Measurements from ENCODE around the gene PUS3.

Gene PUS3

GRCh38 chr11:125910226-125910849, 7.3 kb upstream of the PUS3 start:
- no peaks in the 10 kb centered on the region for H3K36me3 ChIP-seq
- intact Hi-C loops (cut with DNase I; ENCODE audit: low total_unique reads) = loop anchor here (5.0 kb wide), 1 partner anchor 292 kb away; no protein-coding TSS in a partner anchor
- H3K27ac ChIP-seq = no peak overlapping the region
- peaks cover 0 to 19% of the 10 kb centered on the region in 2 donors for H3K27me3 ChIP-seq
- no peaks in the 10 kb centered on the region for H3K4me1 ChIP-seq
- TF ChIP-seq CTCF (IDR thresholded peaks at IDR 0.05) = no peak
- H3K4me3 ChIP-seq = no peak overlapping the region
- H3K9me3 ChIP-seq = no peaks in the 10 kb centered on the region
- DNase-seq = no peak

- intact Hi-C loops (cut with DNase I; ENCODE audit: low total_unique reads) = no loop called here
- no peak for TF ChIP-seq CTCF (IDR thresholded peaks at IDR 0.05)
- Histone ChIP-seq H3K9me3 (no peaks in the 10 kb centered on the region), H3K27me3 (peaks cover 0 to 27% of the 10 kb centered on the region in 2 donors), H3K4me1 (peaks cover 0 to 24% (median 18%) of the 10 kb centered on the region in 4 donors), H3K36me3 (peaks cover 5 to 8% (median 6%) of the 10 kb centered on the region in 3 donors), H3K27ac (no peak overlapping the region), H3K4me3 (no peak overlapping the region)
- no peak for DNase-seq
Measured at GRCh38 chr11:125904678-125905077, 1.7 kb upstream of the PUS3 start.

GRCh38 chr11:125903711-125904659, 979 bp upstream of the PUS3 start, which contains the start of gene DDX25:
Gene DDX25 (plus strand): TSS chr11:125904508. CDS start chr11:125904518, 10 bp downstream.
- intact Hi-C loops (cut with DNase I; ENCODE audit: low total_unique reads) = no loop called here

GRCh38 chr11:125902277-125902926, 604 bp downstream of the PUS3 start:
- H3K9me3 ChIP-seq = no peaks in the 10 kb centered on the region
- DNase-seq = no peak
- peak overlapping the region; percentile 54 to 62 for H3K4me3 ChIP-seq
- intact Hi-C loops (cut with DNase I; ENCODE audit: low total_unique reads) = no loop called here
- H3K36me3 ChIP-seq = peaks cover 8 to 17% (median 13%) of the 10 kb centered on the region in 3 donors
- H3K4me1 ChIP-seq = peaks cover 0 to 24% (median 18%) of the 10 kb centered on the region in 4 donors
- peak overlapping the region; percentile 74 to 75 for H3K27ac ChIP-seq
- no peak for TF ChIP-seq CTCF (IDR thresholded peaks at IDR 0.05)
- peaks cover 0 to 27% of the 10 kb centered on the region in 2 donors for H3K27me3 ChIP-seq

More at GRCh38 chr11:125903711-125904659, 979 bp upstream of the PUS3 start, which contains the start of gene DDX25:
- H3K36me3 ChIP-seq = peaks cover 8 to 15% (median 12%) of the 10 kb centered on the region in 3 donors
- H3K27me3 ChIP-seq = peaks cover 0 to 27% of the 10 kb centered on the region in 2 donors
- H3K4me1 ChIP-seq = peaks cover 0 to 24% (median 18%) of the 10 kb centered on the region in 4 donors
- no peak within 1 kb of the TSS for H3K27ac ChIP-seq
- H3K9me3 ChIP-seq = no peaks in the 10 kb centered on the region
- no peak for TF ChIP-seq CTCF (IDR thresholded peaks at IDR 0.05)
- peak within 1 kb of the TSS; percentile 54 to 62 for H3K4me3 ChIP-seq
- no peak for DNase-seq

GRCh38 chr11:125901872-125902271, 1.1 kb downstream of the PUS3 start:
- Histone ChIP-seq H3K36me3 (peaks cover 8 to 17% (median 13%) of the 10 kb centered on the region in 3 donors), H3K27ac (no peak overlapping the region), H3K9me3 (no peaks in the 10 kb centered on the region), H3K4me3 (peak overlapping the region in 1 of 2 donors; percentile 54), H3K27me3 (peaks cover 0 to 27% of the 10 kb centered on the region in 2 donors), H3K4me1 (peaks cover 0 to 24% (median 18%) of the 10 kb centered on the region in 4 donors)
- no peak for DNase-seq
- intact Hi-C loops (cut with DNase I; ENCODE audit: low total_unique reads) = no loop called here
- TF ChIP-seq CTCF (IDR thresholded peaks at IDR 0.05) = no peak

Data from tibial artery (tissue), 4 donors.